ENCODE measurements around the gene WDR90. TPM values are rescaled to one million over a fixed set of nuclear protein-coding genes. Genes with fewer than 3 reads are reported as not detected.

WDR90 gene
- total RNA-seq, 2 donors from 2014 or later, result 3.0 to 5.7 TPM

- TF ChIP-seq CTCF (IDR thresholded peaks at IDR 0.05), result no peak
- no peak overlapping the region for H3K27ac ChIP-seq
- peaks cover 0 to 68% of the 10 kb centered on the region in 2 donors for H3K4me1 ChIP-seq
- H3K36me3 ChIP-seq, result no peaks in the 10 kb centered on the region
- DNase-seq (ENCODE audit: low spot score), result no peak
- H3K4me3 ChIP-seq, result no peak overlapping the region
- no peaks in the 10 kb centered on the region for H3K27me3 ChIP-seq
- no peaks in the 10 kb centered on the region for H3K9me3 ChIP-seq
Measured at GRCh38 chr16:644556-644955, 4.6 kb upstream of the WDR90 start.

DNA sequence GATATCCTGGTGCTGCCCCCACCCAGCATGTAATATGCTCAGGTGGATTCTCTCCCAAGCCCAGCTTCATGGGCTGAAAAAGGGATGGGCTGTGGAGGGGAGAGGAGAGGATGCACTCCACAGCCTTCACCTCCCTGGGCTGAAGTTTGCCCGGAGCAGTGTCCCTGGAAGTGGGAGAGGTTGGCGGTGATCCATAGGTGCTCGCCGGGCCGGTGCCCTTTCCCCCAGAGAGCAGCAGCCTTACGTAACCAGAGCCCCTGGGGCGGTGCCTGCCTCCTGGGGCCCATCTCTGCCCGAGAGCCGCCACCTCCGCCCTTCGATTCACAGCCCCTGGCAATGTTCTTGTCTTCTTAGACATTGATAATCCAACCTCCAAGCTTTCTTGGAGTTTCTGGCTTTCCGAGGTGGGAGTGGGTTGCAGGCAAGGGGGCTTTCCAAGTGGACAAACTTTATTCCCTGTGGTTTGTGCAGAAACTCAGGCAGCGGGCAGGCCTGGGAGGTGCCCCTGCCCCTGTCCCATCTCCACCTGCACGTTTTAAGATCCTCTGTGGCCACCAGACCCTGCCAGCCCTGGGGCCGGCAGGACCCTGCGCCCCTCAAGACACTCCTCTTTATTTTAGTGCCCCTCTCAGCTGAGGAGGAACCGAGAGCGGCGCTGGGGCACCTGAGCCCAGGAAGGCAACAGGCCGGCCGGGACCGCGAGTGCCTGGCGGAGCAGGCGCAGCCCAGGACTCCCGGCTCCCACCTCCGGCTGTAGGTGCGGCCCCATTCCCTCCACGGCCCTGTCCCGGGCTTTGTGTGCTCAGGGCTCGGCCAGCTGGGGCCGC, 3.1 kb upstream of the WDR90 start:
- no peak for DNase-seq (ENCODE audit: low spot score)
- H3K27ac ChIP-seq, result peak overlapping the region; percentile 44 to 92
- TF ChIP-seq CTCF (IDR thresholded peaks at IDR 0.05), result no peak
- no peaks in the 10 kb centered on the region for H3K36me3 ChIP-seq
- peak overlapping the region; percentile 2 to 21 for H3K4me3 ChIP-seq
- no peaks in the 10 kb centered on the region for H3K27me3 ChIP-seq
- H3K9me3 ChIP-seq, result no peaks in the 10 kb centered on the region
- H3K4me1 ChIP-seq, result peaks cover 0 to 75% of the 10 kb centered on the region in 2 donors

GRCh38 chr16:646679-647172, 2.4 kb upstream of the WDR90 start:
- peak overlapping the region in 1 of 2 donors; percentile 2 for H3K4me3 ChIP-seq

DNA sequence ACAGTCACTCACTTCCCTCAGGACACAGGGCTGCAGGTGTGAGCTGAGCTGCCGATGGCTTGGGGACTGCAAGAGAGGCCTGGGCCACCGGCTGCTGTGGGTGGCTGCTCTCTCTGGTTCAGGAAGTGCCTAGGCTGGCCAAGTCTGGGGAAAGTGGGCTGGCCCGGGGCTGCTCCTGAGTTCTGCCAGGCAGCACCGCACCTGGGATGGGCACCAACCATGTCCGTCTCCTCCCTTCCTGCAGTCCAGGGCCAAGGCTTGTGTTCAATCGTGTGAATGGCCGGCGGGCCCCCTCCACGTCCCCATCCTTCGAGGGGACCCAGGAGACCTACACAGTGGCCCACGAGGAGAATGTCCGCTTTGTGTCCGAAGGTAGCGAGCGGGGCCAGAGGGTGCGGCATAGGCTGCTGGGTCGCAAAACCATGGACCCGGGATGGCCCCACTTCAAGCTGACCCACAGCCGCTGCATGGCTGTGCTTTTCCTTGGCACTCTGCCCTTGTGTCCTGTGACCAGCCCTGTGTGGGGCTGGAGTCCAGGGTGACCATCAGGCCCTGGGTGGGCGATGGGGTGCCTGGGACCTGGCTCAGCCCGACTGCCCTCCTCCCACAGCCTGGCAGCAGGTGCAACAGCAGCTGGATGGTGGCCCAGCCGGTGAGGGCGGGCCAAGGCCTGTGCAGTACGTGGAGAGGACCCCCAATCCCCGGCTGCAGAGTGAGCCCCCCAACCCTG, 1.8 kb upstream of the WDR90 start:
- H3K27ac ChIP-seq, result peak overlapping the region; percentile 88 to 92
- H3K27me3 ChIP-seq, result no peaks in the 10 kb centered on the region
- peaks cover 0 to 70% of the 10 kb centered on the region in 2 donors for H3K4me1 ChIP-seq
- H3K9me3 ChIP-seq, result no peaks in the 10 kb centered on the region
- H3K4me3 ChIP-seq, result no peak overlapping the region
- DNase-seq (ENCODE audit: low spot score), result no peak
- no peaks in the 10 kb centered on the region for H3K36me3 ChIP-seq
- TF ChIP-seq CTCF (IDR thresholded peaks at IDR 0.05), result no peak

More at GRCh38 chr16:646679-647172, 2.4 kb upstream of the WDR90 start:
- peaks cover 0 to 70% of the 10 kb centered on the region in 2 donors for H3K4me1 ChIP-seq
- H3K9me3 ChIP-seq, result no peaks in the 10 kb centered on the region
- TF ChIP-seq CTCF (IDR thresholded peaks at IDR 0.05), result no peak
- no peak for DNase-seq (ENCODE audit: low spot score)
- peak overlapping the region; percentile 44 to 92 for H3K27ac ChIP-seq
- H3K27me3 ChIP-seq, result no peaks in the 10 kb centered on the region
- H3K36me3 ChIP-seq, result no peaks in the 10 kb centered on the region

- Histone ChIP-seq H3K36me3 (no peaks in the 10 kb centered on the region), H3K27ac (peak overlapping the region; percentile 88 to 92), H3K4me3 (peak overlapping the region; percentile 68 to 88), H3K27me3 (no peaks in the 10 kb centered on the region), H3K4me1 (peaks cover 0 to 61% of the 10 kb centered on the region in 2 donors), H3K9me3 (no peaks in the 10 kb centered on the region)
- DNase-seq (ENCODE audit: low spot score), result no peak
- TF ChIP-seq CTCF (IDR thresholded peaks at IDR 0.05), result no peak
Measured at GRCh38 chr16:648071-648780, 939 bp upstream of the WDR90 start.

Data from right atrium auricular region (tissue), 2 donors.